GM21390 (cell line): ENCODE measurements around the gene RHEX.

Source experiments
- ATAC-seq: cut with Tn5 transposase; IDR thresholded peaks from one replicate; pipeline ENCODE4 v1.9.1; 2021; ENCODE audit not compliant: unreplicated experiment

Gene RHEX

DNA sequence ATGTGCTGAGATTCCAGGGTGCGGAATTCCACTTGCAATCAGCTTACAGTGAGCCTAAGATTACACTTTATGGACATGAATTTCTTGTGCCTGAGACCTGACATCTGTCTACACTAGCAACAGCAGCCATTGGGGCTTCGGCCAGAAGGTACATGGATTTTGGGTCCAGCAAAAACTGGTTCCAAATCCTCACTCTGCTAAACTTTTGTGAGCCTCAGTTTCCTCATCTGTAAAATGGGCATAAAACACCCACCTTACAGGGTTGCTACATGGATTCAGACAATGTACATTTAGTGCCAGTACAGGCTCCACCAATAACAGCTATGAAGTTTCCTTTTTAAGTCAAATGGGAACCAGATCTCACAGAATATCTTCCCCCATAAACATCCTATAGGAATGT, 30.8 kb downstream of the RHEX start:
- ATAC-seq, result no peak

DNA sequence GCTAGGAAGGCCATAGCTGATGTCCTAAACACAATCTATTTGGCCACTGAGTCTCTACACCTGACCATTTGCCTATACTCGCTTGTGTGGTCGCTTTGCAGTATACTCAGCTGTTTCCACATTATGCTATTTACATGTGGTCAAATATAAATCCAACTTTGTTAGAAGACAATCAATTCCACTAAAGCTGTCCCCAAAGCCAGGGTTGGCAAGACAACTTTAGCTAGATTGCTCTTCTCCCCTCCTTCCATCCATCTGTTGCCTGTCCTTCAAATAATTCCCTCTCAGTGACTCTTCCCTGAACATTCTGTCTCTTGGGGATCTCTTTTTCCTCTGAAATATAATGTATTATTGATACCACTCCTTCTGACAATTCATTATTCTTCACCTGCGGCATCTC, 34.1 kb downstream of the RHEX start:
- no peak for ATAC-seq

DNA sequence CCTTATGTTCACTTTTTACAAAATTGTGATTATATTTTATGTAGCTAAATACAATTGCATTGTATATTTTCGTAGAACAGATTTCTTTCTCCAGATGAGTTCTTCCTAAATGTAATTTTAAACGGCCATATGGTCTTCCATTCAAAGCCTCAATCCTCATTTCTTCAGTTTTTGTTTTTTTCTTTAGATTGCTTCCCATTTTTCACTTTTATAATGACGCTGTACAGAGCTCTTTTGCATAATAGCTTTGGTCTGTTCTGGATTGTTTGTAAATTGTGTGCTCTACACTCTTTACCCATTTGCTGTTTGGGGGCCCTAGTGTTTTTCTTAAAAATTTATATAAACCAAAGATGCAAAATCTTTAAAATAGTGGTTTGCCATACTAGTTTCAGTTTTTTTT, 36.4 kb downstream of the RHEX start:
- no peak for ATAC-seq

DNA sequence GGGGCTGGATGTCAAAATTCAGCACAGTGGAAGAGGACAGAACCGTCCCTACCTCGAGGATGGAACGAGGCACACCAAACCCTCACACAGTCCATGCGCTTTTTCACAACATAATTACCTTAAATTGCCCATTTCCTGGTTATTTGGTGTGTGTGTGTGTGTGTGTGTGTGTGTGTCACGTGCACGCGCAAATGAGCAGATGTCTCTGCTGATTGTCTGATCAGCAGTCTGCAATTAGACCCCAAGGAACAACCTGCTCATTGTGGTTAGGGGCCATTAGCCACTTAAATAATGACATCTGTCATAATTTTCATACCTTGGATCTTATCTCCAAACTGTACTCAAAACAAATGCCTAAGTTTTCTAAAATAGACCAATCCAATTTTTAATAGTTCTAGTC, 41.1 kb downstream of the RHEX start:
- no peak for ATAC-seq

DNA sequence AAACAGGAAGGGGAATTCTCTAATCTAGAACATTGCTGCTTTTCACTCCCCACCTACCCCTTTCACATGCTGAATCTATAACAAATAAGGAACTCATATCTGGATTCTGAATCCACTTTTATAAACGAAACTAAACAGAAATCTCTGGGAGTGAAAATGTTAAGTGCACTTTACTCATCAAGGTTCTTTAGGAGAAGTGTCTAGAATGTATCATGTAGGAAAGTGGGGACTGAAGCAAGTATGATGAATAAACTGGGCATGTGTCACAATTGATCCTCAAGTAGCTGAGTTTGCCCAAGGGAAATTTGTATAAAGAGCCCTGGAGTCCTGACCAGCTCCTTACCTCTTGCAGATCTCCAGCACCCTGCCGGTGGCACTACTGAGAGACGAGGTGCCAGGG, 44.4 kb downstream of the RHEX start:
- ATAC-seq, result no peak

DNA sequence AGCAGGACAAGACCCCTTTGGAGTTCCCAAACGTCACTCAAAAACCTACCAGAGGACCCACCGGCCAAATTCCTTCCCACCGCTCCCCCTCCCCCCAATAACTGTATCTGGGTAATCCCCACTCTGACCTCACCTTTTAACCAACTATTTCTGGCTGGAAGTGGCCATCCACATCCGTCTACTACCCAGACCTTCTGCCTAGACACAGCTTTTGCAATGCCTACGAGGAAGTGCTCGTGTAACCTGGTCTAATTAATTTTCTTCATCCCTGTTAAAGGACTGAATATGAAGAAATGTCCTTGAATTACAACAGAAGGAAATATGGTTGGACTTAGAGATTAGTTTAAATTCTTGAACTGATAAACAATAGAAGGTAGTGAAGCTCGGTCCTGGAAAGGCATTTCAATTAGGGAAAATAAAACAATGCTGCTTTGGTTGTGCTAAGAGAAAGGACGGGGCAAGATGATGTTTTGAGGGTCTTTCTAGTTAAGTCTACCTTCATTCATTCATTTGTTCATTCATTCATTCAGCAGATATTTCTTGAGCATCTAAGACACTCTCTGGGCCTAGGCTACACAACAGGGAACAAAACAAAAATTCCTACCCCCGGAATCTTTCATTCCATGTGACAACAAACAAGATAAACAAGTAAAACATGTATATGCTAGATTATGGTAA, 45.4 kb downstream of the RHEX start:
- ATAC-seq, result no peak

DNA sequence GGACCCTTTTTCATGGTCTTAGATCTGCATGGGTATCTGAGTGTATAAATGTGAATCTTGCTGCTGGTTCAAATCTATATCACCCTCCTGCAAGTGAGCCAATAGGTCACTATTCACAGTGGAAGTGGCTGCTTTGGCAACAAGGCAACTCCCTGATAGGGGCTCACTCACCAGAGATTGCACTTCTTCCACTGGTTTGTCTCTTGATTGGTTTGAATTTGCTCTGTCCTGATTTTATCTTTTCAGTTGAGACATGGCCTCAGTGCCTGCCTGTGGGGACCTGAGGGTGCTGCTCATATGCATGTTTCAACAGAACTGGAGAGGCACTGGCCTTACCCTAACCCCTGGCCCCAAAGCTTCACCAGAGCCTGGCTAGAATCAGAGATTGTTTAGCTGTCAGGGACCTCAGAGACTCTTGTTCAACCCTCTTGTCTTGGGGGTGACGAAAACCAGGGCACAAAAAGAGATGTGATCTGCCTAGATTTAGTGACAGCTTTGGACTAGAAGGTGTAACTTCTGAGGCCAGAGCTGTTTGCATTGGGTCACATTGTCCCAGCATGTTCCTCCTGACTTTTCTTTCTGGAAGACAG, 47.3 kb downstream of the RHEX start:
- ATAC-seq, result no peak

DNA sequence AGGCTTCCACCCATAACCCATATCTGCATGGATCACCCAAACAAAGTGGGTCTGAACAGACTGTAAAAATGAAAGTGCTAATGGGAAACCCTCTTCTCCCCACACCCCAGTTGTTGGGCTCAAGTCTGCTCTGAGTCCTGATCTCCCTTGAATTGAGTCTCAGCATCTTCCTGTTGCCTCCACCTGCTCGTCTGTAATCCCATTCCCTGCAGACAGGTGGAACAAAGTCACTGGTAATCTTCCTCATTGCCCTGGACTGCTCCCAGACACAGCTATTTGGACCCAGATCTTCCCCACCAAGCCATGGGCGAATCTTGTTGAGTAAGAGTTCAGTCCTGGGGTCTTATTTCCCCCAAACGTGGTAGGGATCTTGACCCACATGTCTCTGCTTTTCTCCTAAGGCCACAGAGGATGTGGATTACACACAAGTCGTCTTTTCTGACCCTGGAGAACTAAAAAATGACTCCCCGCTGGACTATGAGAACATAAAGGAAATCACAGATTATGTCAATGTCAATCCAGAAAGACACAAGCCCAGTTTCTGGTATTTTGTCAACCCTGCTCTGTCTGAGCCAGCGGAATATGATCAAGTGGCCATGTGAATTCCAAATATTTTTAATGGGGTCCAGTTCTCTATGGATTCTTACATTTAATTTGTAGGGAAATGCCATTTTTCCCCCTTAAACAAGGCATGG, 48.5 kb downstream of the RHEX start:
- no peak for ATAC-seq

DNA sequence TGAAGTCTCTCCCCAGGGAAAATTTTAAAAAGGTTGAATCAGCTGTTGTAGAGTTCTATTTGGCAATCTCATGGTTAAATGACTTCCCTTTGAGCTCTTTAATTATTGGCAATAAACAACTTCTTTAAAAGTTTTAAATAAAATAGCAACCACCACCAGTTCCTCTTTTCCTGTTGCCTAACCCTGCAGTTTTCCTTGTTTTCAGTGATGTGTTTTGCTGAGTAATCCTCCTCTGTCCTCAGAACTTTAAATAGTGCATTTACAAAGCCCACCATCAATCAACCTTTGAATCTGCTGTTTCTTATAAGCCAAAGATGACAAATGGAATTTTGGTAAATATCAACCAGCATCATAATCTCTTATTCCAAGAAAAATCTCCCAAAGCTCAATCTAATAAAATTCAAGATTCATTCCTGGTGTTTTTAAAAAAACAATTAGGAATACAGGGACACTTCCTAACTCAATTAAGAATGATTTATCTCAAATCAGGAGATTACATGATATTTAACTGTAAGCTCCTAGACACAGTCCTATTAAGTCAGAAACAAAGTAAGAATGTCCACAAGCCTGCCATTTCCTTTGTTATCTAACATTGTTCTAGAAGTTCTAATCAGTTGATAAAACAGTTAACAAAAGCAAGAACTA, 49.4 kb downstream of the RHEX start:
- ATAC-seq, result no peak

DNA sequence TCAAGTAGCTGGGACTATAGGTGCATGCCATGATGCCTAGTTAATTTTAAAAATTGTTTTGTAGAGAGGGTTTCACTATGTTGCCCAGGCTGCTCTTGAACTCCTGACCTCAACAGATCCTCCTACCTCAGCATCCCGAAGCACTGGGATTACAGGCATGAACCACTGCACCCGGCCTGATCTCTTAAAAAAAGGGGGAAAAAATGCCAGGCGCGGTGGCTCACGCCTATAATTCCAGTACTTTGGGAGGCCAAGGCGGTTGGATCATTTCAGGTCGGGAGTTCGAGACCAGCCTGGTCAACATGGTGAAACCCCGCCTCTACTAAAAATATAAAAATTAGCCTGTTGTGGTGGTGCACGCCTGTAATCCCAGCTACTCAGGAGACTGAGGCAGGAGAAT, 51.0 kb downstream of the RHEX start:
- no peak for ATAC-seq

DNA sequence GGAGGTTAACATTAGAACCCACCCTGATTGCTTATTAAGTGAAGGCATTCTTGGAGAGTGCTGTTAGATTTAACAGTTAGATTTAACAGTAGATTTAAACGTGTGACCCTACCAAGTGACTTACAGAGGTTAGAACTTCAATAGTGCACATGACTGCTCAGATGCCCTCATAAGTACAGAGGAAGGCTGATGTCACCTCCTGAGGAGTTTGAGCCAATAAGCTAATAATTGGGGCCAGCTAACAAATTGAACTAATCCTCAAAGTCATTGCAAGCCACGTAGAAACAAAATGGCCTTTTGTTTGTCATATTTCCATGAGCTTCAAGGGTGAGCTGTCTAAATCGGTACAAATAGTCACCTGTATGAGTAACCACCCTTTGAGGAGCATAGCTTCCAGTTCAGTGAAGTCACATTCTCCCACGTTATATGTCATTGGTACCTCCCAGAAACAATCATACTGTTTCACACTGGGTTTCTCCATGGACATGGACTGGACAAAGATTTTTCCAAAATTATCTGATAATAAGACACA, 52.6 kb downstream of the RHEX start:
- no peak for ATAC-seq

DNA sequence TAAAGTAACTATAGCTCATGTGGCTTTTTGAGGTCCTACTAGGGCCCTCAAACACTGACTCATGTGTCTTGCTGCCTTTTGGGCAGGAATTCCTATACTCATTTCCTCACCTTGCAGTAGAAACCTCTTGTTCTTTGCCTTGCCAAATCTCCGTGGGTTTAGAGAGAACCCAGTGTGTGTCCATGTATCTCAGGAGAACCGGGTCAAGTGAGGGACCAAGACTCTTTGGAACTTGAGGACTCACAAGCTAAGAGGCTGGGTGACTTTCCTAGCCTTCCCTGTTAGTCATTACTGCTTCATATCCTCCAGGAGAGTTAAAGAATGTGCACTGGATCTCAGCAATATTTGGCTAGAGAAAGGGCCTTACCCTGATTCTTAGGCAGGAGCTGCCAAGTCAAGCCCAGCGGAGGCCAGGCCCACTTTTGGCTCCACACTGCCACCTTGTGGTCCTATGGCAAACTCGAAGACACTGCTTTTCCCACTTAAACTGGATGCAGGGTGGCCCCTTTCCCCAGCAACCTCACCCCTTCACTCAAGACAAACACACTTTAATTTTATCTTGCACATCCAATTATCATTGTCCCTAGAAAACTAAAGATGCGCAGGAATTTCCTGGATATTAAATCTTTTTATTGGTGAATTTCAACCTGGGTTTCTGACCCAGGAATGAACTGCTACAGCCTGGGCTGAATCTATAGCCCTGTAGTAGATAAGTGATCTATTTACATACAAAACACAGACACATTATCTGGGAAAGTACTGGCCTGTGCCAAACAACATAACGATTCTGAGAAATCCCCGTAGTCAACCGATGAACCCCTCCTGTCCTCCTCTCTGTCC, 53.6 kb downstream of the RHEX start:
- ATAC-seq, result no peak

DNA sequence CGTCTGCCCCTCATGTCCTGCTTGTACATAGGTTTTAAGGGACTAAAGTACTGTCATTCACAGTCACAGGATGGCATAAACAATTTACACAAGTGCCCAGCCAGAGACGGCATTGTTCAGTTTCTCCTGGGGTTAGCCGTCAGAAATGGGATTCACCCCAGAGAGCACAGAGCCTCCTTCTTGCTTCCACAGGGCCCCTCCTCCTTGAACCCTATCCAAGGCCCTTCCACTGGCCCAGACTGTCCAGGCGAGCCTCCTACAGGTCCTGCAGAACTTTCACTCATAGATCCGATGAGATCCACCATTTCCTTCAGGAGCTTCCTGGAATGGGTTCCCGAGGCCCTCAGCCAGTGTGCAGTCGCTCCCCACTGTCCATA, 54.2 kb downstream of the RHEX start:
- no peak for ATAC-seq

DNA sequence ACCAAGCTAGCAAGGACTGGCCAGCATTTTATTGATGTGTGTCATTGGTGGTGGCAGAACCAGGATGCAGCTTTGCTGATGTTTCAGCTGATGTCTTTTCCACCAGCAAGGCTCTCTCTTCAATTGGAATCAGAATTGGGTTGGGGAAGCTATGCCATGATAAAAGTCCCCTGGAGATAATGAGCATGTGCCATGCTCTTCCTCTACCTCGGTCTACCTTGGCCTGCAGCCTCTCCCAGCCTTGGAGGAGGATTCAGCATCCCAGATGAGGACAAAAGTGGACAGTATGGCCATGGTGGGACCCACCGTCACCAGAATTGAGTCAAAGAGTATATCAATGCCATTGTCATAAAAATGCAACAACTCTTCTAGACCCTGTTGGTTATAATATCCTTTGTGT, 55.7 kb downstream of the RHEX start:
- no peak for ATAC-seq

DNA sequence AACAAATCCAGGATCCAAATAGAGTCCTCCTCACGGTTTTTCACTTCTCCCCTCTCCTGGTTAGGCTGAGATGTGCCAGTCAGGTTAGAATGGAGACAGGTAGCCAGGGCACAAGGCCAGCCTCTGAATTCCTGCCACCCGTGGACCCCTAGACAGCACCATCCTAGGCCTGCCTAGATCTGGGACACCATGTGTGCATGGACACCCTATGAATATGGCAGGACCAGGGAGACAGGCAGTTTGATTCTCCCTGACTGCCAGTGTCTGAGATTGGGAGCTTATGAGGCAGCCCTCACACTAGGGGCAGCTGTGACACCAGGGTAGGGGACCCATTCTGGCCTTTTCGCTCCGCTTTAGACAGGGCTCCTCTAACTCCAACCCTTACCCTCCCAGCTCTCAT, 56.7 kb downstream of the RHEX start:
- no peak for ATAC-seq

DNA sequence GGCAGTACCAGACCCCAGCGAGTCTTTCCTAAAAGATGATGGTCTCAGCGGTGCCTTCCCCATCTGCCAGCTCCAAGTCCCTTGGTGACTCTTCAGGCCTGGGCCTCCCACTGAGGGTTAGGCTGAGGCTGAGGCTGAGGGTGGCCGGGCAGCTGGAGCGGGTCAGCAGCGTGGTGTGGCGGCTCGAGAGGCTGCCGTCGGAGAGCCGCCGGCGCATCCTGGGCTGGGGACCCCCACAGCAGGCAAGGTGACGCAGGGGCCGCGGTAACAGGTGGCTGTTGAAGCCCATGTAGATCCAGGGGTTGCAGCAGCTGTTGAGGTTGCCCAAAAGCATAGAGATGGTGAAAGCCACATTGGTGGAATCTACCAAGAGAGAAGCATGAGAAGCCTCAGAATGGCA, 57.2 kb downstream of the RHEX start:
- ATAC-seq, result no peak

DNA sequence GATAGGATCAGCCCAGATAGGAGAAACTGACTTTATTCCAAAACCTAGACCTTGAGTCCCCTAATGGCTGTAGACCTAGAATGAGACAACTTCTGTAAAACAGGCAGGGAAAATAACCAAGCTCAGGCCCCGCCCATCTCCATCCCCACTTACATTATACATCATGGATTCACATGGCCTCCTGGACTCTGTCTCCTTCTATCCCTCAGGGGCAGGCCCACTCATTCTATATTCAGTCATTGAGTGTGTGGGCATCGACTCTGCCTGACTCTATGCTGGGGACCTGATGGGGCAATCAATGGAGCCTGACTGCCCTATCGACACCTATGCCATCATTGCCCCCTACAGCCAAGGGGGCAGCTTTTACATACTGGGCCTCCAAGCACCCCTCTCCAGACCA, 57.8 kb downstream of the RHEX start:
- no peak for ATAC-seq

DNA sequence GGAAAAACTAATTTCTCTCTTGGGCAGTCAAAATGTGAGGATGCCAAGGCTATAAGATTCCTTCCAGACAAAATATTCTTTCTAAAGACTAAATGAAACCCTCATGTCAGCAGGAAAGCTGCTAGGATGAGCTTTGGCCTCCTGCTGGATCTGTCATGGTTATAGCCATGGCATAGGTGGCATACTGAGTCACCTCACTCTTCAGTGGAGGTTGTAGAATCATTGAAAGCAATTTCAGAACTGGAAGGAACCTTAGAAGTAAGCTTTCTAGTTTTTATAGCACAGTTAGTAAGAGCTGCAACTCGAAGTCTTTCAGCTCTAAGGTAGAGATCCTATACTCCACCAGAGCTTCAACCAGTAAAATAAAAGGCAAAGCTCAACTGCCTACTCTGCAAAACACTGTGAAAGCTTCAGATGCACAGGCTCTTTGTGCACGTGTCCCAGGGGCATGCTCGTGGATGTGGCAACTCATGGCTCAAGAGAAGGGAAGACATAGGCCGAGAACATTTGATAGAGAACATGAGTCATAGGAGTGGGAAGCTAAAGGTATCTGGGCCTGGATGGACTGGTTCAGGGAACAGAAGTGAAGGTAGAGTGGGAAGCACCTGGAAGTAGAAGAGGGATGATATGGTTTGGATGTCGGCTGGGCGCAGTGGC, 58.4 kb downstream of the RHEX start:
- ATAC-seq, result no peak

DNA sequence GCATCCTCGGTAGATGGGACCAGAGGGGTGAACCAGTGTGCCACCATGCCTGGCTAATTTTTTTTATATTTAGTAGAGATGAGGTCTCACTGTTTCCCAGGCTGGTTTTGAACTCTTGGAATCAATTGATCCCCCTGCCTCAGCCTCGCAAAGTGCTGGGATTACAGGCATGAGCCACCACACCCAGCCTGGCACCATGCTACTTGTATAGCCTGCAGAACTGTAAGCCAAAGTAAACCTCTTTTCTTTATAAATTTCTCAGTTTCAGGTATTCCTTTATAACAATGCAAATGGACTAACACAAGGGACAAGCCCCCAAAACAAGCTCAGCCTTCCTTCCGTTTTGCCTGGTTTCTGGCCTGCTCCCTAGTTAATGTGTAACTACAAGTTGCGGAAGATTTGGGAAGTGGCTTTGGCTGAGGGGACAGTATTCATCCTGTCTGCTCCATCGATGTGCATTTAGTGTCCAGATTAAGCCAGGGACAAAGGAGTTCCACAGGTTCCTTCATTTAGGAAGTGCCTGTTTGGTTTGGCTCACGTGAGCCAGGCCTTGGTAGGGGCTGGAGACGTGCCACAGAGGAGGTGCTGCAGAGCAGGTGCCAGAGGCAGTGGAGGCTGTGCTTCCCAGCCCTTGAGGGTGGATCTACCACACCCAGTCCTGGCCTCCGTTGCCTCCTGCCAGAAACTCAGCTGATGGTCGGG, 59.8 kb downstream of the RHEX start:
- ATAC-seq, result no peak
